ENCODE results near the gene TNIP3. TPM values are rescaled to one million over a fixed set of nuclear protein-coding genes. Genes with fewer than 3 reads are reported as not detected.

Gene TNIP3
- not detected for polyA plus RNA-seq (2012; ENCODE audit: insufficient read length, low read depth)

- TF ChIP-seq SIN3A (IDR thresholded peaks at IDR 0.05; ENCODE audit: borderline replicate concordance, insufficient read depth, low read length) (no peak), TAF1 (IDR thresholded peaks at IDR 0.05; ENCODE audit: borderline replicate concordance, insufficient read depth, low read length) (no peak), FOXP2 (optimal IDR thresholded peaks at IDR 0.05; ENCODE audit: borderline replicate concordance, extremely low read depth, extremely low read length, insufficient read depth) (no peak), REST (IDR thresholded peaks at IDR 0.05; ENCODE audit: insufficient read depth in 1 of 2, low read depth in 2 of 2, low read length in 2 of 2) (no peak), POLR2AphosphoS5 (IDR thresholded peaks at IDR 0.05; ENCODE audit: low read depth, low read length) (no peak)
Observed at GRCh38 chr4:121164291-121164690, at the start of gene TNIP3. Gene TNIP3 (minus strand): TSS chr4:121164321. CDS start chr4:121164125, 196 bp downstream.

GRCh38 chr4:121212806-121213205 lies 48.7 kb upstream of the TNIP3 start:
- TF ChIP-seq FOXP2 (optimal IDR thresholded peaks at IDR 0.05; ENCODE audit: borderline replicate concordance, extremely low read depth, extremely low read length, insufficient read depth) (no peak), SIN3A (IDR thresholded peaks at IDR 0.05; ENCODE audit: borderline replicate concordance, insufficient read depth, low read length) (no peak), TAF1 (IDR thresholded peaks at IDR 0.05; ENCODE audit: borderline replicate concordance, insufficient read depth, low read length) (no peak), REST (IDR thresholded peaks at IDR 0.05; ENCODE audit: insufficient read depth in 1 of 2, low read depth in 2 of 2, low read length in 2 of 2) (no peak), POLR2AphosphoS5 (IDR thresholded peaks at IDR 0.05; ENCODE audit: low read depth, low read length) (no peak)

- no peak for TF ChIP-seq FOXP2 (optimal IDR thresholded peaks at IDR 0.05; ENCODE audit: borderline replicate concordance, extremely low read depth, extremely low read length, insufficient read depth)
- no peak for TF ChIP-seq POLR2AphosphoS5 (IDR thresholded peaks at IDR 0.05; ENCODE audit: low read depth, low read length)
- TF ChIP-seq REST (IDR thresholded peaks at IDR 0.05; ENCODE audit: insufficient read depth in 1 of 2, low read depth in 2 of 2, low read length in 2 of 2): no peak
Observed at GRCh38 chr4:121209171-121209570, 45.0 kb upstream of the TNIP3 start.

DNA sequence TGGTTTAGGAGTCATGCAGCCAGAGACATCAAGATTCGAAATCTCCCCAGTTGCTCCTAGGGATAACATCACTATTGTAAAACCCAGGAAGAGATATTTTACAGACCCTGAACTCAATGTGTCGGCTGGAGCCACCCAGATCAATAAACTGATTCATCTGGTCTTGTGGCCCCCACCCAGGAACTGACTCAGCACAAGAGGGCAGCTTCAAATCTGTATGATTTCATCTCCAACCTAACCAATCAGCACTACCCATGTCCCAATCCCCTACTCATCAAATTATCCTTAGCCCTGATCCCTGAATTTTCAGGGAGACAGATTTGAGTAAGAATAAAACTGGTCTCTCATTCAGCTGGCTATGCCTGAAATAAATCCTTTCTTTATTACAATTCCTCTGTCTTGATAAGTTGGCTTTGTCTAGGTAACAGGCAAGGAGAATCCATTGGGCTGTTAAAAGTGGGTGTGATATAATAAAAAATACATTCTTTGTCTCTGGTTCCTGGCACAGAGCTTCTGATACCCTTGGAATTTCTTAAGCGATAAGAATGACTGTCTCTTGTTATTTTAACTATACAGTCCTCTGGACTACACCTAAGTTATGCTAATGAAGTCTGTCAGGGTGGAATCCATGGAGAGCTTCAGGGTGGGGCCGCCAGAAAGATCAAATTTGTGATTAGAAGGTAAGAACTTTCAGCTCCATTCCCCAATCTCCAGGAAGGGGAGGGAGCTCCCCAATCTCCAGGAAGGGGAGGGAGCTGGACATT lies 44.3 kb upstream of the TNIP3 start:
- TF ChIP-seq TAF1 (IDR thresholded peaks at IDR 0.05; ENCODE audit: borderline replicate concordance, insufficient read depth, low read length): no peak
- no peak for TF ChIP-seq REST (IDR thresholded peaks at IDR 0.05; ENCODE audit: insufficient read depth in 1 of 2, low read depth in 2 of 2, low read length in 2 of 2)
- TF ChIP-seq SIN3A (IDR thresholded peaks at IDR 0.05; ENCODE audit: borderline replicate concordance, insufficient read depth, low read length): no peak
- TF ChIP-seq FOXP2 (optimal IDR thresholded peaks at IDR 0.05; ENCODE audit: borderline replicate concordance, extremely low read depth, extremely low read length, insufficient read depth): no peak
- TF ChIP-seq POLR2AphosphoS5 (IDR thresholded peaks at IDR 0.05; ENCODE audit: low read depth, low read length): no peak

All from PFSK-1 (cell line).